Muscle of leg (tissue), 11 donors: ENCODE measurements around the gene SLC39A11. TPM values are rescaled to one million over a fixed set of nuclear protein-coding genes. Genes with fewer than 3 reads are reported as not detected.

ENCODE experiments used
- DNase-seq: peaks from one replicate; pipeline ENCODE4 v3.0.0; 2013
- H3K27ac ChIP-seq: one replicate; pipeline ENCODE4 v1.5.1; 2013; ENCODE audit warnings: mild to moderate bottlenecking, low read length, control low read depth
- H3K27me3 ChIP-seq: one replicate; pipeline ENCODE4 v1.6.1; 2013; ENCODE audit warnings: low read length; ENCODE audit not compliant: control insufficient read depth, insufficient read depth
- H3K36me3 ChIP-seq: one replicate; pipeline ENCODE4 v1.6.1; 2013; ENCODE audit warnings: low read length; ENCODE audit not compliant: control insufficient read depth, insufficient read depth
- H3K4me1 ChIP-seq: one replicate; pipeline ENCODE4 v1.6.1; 2013; ENCODE audit warnings: low read length; ENCODE audit not compliant: control insufficient read depth, insufficient read depth
- H3K4me3 ChIP-seq: one replicate; pipeline ENCODE4 v1.5.1; 2013; ENCODE audit warnings: low read length, control low read depth
- H3K9me3 ChIP-seq: replicated peaks from 2 replicates; pipeline ENCODE4 v1.6.1; 2013; ENCODE audit warnings: low read depth, low read length; ENCODE audit not compliant: control insufficient read depth
- WGBS: methylation state at CpG from one replicate; pipeline ENCODE4 v1.1.5; 2013; ENCODE audit warnings: missing lambda C conversion rate; ENCODE audit not compliant: insufficient coverage; 5-methylcytosine and 5-hydroxymethylcytosine counted together
- polyA plus RNA-seq, 8 donors: library from polyadenylated mRNA; unstranded; fragments of 120-200 nt; gene quantifications; one replicate each; pipeline versions ENCODE4 v1.2.1 to v1.2.3, GENCODE V29; 2013; ENCODE audit warnings: inconsistent platforms in 1 of 8, low replicate concordance in 1 of 8; ENCODE audit not compliant: insufficient read length in 8 of 8, insufficient read depth in 1 of 8
- total RNA-seq: library from RNA; stranded (reverse); fragments of 120-200 nt; gene quantifications from one replicate; pipeline ENCODE4 v1.2.4, GENCODE V29; 2013

Gene SLC39A11
- total and polyA plus RNA-seq, 9 donors, result 8.7 to 13.6 (median 10.0) TPM

GRCh38 chr17:72733619-72734282 lies 358.7 kb downstream of the SLC39A11 start:
- 80% methylated on average over 3 of the region's 3 CpGs for WGBS
- no peak overlapping the region for H3K27ac ChIP-seq
- DNase-seq, result no peak
- H3K4me1 ChIP-seq, result peaks cover 2% of the 10 kb centered on the region
- H3K9me3 ChIP-seq, result no peaks in the 10 kb centered on the region
- no peaks in the 10 kb centered on the region for H3K27me3 ChIP-seq
- H3K36me3 ChIP-seq, result peaks cover 6% of the 10 kb centered on the region
- no peak overlapping the region for H3K4me3 ChIP-seq

GRCh38 chr17:72732893-72733618 lies 359.4 kb downstream of the SLC39A11 start:
- no peak for DNase-seq

GRCh38 chr17:72730077-72730476 lies 362.4 kb downstream of the SLC39A11 start:
- DNase-seq, result peak; percentile 84
- Histone ChIP-seq H3K27me3 (no peaks in the 10 kb centered on the region), H3K27ac (no peak overlapping the region), H3K9me3 (no peaks in the 10 kb centered on the region), H3K4me3 (no peak overlapping the region), H3K4me1 (peaks cover 2% of the 10 kb centered on the region), H3K36me3 (no peaks in the 10 kb centered on the region)
- 26% methylated on average over 5 of the region's 7 CpGs for WGBS

More at GRCh38 chr17:72732893-72733618, 359.4 kb downstream of the SLC39A11 start:
- H3K36me3 ChIP-seq, result peaks cover 6% of the 10 kb centered on the region
- H3K27ac ChIP-seq, result no peak overlapping the region
- peaks cover 2% of the 10 kb centered on the region for H3K4me1 ChIP-seq
- H3K27me3 ChIP-seq, result no peaks in the 10 kb centered on the region
- 97% methylated on average over 5 of the region's 8 CpGs for WGBS
- H3K9me3 ChIP-seq, result no peaks in the 10 kb centered on the region
- no peak overlapping the region for H3K4me3 ChIP-seq

GRCh38 chr17:72726936-72727335 lies 365.6 kb downstream of the SLC39A11 start:
- 41% methylated on average over 4 of the region's 9 CpGs for WGBS
- H3K36me3 ChIP-seq, result no peaks in the 10 kb centered on the region
- no peaks in the 10 kb centered on the region for H3K9me3 ChIP-seq
- no peak overlapping the region for H3K4me3 ChIP-seq
- DNase-seq, result no peak
- no peaks in the 10 kb centered on the region for H3K4me1 ChIP-seq
- no peak overlapping the region for H3K27ac ChIP-seq
- no peaks in the 10 kb centered on the region for H3K27me3 ChIP-seq

GRCh38 chr17:72725433-72726068 lies 366.9 kb downstream of the SLC39A11 start:
- Histone ChIP-seq H3K36me3 (no peaks in the 10 kb centered on the region), H3K4me3 (no peak overlapping the region), H3K4me1 (no peaks in the 10 kb centered on the region), H3K9me3 (no peaks in the 10 kb centered on the region), H3K27me3 (no peaks in the 10 kb centered on the region), H3K27ac (no peak overlapping the region)
- 33% methylated on average over 4 of the region's 10 CpGs for WGBS
- DNase-seq, result peak; percentile 75

- peak; percentile 96 for DNase-seq
- WGBS, result 50% methylated on average over 1 of the region's 2 CpGs
- peaks cover 2% of the 10 kb centered on the region for H3K4me1 ChIP-seq
- H3K4me3 ChIP-seq, result no peak overlapping the region
- H3K27me3 ChIP-seq, result no peaks in the 10 kb centered on the region
- H3K36me3 ChIP-seq, result no peaks in the 10 kb centered on the region
- no peak overlapping the region for H3K27ac ChIP-seq
- no peaks in the 10 kb centered on the region for H3K9me3 ChIP-seq
These were observed 368.2 kb downstream of the SLC39A11 start for GRCh38 chr17:72724267-72724666.

DNA sequence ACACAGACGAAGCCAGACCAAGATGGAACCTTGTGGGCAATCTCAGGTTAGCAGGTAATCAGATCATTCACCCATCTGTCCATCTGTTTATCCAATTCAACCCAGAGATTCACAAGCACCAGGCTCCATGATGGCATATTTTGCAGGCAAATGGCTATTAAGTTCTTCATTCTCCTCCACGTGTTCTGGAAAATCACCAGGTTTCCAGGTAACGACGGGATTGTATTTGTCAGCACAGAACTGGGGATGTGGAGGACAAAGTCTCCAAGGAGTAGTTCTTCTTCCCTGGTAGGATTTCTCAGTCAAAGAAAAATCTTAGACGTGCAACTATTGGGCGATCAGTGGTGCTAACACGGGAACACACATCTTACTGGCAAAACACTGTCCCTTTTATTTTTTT lies 368.8 kb downstream of the SLC39A11 start:
- Histone ChIP-seq H3K4me1 (peaks cover 2% of the 10 kb centered on the region), H3K4me3 (no peak overlapping the region), H3K9me3 (no peaks in the 10 kb centered on the region), H3K27ac (peak overlapping the region; percentile 42), H3K27me3 (no peaks in the 10 kb centered on the region), H3K36me3 (no peaks in the 10 kb centered on the region)
- DNase-seq, result peak; percentile 78
- WGBS, result 40% methylated on average over 1 of the region's 7 CpGs

DNA sequence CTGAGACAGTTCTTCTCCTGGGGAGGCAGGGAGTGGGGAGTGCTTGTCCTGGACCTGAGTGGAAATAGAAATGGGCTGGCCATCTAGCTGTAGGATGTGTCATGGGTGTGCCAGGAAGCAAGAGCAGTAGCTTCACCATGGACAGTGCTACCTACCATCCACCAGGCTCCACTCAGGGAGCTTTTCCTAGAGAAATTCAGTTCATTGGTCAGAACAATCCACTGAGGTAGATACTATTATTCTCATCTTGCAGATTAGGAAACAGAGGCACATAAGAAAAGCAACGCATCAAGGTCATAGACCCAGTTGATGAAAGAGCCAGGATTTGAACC lies 372.0 kb downstream of the SLC39A11 start:
- Histone ChIP-seq H3K27ac (no peak overlapping the region), H3K4me1 (peaks cover 2% of the 10 kb centered on the region), H3K4me3 (no peak overlapping the region), H3K27me3 (no peaks in the 10 kb centered on the region), H3K9me3 (no peaks in the 10 kb centered on the region), H3K36me3 (no peaks in the 10 kb centered on the region)
- no peak for DNase-seq
- WGBS, result 80% methylated on average over 1 of the region's 1 CpG

- Histone ChIP-seq H3K27me3 (no peaks in the 10 kb centered on the region), H3K4me3 (no peak overlapping the region), H3K36me3 (no peaks in the 10 kb centered on the region), H3K4me1 (peaks cover 2% of the 10 kb centered on the region), H3K27ac (no peak overlapping the region), H3K9me3 (no peaks in the 10 kb centered on the region)
- 56% methylated on average over 20 of the region's 25 CpGs for WGBS
- no peak for DNase-seq
These were observed 372.7 kb downstream of the SLC39A11 start for GRCh38 chr17:72719578-72720493.

DNA sequence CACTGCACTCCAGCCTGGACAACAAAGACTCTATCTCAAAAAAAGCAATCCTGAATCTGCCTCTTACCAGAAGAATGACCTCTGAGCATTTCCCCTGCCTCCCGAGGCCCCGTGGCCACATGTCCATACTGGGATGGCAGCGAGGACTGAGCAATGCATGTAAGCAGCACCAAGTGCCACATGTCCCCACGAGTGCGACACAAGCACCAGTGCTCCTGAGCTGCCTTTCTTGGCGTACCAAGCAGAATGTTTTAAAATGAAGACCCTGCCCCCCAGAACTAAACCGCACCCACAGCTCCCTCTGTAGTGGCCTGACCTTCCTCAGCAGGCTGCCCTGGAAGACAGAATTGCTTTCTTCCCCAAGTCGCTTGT lies 373.3 kb downstream of the SLC39A11 start:
- Histone ChIP-seq H3K9me3 (no peaks in the 10 kb centered on the region), H3K4me3 (no peak overlapping the region), H3K27me3 (no peaks in the 10 kb centered on the region), H3K4me1 (peaks cover 2% of the 10 kb centered on the region), H3K27ac (no peak overlapping the region), H3K36me3 (no peaks in the 10 kb centered on the region)
- WGBS, result 79% methylated on average over 6 of the region's 8 CpGs
- DNase-seq, result no peak
